ENCODE measurements around the gene ANXA2.

GRCh38 chr15:60407415-60407805, 9.6 kb upstream of the ANXA2 start:
- TF ChIP-seq CTCF (IDR thresholded peaks at IDR 0.05) (no peak), POLR2A (IDR thresholded peaks at IDR 0.05) (no peak)
